WTC11 (cell line): Measurements from ENCODE around the gene TCF15.

Source experiments
- TF ChIP-seq, protein P1 (sequence below): fragments of 200-600 bp; IDR thresholded peaks from 2 replicates; pipeline ENCODE4 v1.8.0; 2022; ENCODE audit warnings: antibody characterized with exemption
- TF ChIP-seq, protein P2 (sequence below): sonication (generic); formaldehyde crosslinking; IDR thresholded peaks from 2 replicates; pipeline ENCODE4 v1.8.0; 2022; ENCODE audit warnings: mild to moderate bottlenecking, missing genetic modification reagents

DNA sequence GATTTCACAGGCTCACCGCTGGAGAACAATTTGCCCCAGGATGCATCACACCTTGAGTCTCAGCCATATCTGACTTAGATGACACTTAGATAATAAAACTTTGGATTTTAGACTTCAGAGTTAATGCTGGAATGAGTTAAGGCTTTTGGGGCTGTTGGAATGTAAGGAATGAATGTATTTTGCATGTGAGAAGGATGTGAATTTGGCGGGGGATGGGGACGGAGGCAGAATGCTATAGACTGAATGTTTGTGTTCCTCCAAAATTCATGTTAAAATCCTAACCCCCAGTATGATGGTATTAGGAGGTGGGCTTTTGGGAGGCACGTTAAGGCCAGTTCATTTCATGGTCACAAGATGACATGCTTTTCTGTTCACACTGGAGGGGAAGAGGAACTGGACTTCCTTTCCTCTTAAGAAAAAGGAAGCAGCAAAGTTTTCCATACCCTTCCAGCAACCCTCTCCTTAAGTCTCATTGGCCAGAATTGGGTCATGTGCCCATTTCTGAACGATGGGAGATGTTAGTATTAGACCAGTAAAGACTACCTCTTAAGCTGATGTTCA is 48.7 kb upstream of the TCF15 start:
- TF ChIP-seq, protein P1, sequence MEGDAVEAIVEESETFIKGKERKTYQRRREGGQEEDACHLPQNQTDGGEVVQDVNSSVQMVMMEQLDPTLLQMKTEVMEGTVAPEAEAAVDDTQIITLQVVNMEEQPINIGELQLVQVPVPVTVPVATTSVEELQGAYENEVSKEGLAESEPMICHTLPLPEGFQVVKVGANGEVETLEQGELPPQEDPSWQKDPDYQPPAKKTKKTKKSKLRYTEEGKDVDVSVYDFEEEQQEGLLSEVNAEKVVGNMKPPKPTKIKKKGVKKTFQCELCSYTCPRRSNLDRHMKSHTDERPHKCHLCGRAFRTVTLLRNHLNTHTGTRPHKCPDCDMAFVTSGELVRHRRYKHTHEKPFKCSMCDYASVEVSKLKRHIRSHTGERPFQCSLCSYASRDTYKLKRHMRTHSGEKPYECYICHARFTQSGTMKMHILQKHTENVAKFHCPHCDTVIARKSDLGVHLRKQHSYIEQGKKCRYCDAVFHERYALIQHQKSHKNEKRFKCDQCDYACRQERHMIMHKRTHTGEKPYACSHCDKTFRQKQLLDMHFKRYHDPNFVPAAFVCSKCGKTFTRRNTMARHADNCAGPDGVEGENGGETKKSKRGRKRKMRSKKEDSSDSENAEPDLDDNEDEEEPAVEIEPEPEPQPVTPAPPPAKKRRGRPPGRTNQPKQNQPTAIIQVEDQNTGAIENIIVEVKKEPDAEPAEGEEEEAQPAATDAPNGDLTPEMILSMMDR = no peak
- TF ChIP-seq, protein P2, sequence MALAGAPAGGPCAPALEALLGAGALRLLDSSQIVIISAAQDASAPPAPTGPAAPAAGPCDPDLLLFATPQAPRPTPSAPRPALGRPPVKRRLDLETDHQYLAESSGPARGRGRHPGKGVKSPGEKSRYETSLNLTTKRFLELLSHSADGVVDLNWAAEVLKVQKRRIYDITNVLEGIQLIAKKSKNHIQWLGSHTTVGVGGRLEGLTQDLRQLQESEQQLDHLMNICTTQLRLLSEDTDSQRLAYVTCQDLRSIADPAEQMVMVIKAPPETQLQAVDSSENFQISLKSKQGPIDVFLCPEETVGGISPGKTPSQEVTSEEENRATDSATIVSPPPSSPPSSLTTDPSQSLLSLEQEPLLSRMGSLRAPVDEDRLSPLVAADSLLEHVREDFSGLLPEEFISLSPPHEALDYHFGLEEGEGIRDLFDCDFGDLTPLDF = no peak
